Stimulated activated naive CD8-positive, alpha-beta T cell treated with anti-CD3 and anti-CD28 coated beads, Interleukin-15, Interleukin-2, amounts not matched to agents 100 ng/mL and 50 ng/mL, for 24 hours (primary cell): ENCODE data around the gene SCARF2.

Experiments
- H3K27ac Mint-ChIP-seq: one replicate; pipeline ENCODE4 v1.8.0; 2021; ENCODE audit warnings: mild to moderate bottlenecking, mixed read lengths
- H3K27me3 Mint-ChIP-seq: one replicate; pipeline ENCODE4 v1.8.0; 2021; ENCODE audit warnings: mixed read lengths
- H3K36me3 Mint-ChIP-seq: one replicate; pipeline ENCODE4 v1.8.0; 2021; ENCODE audit warnings: low read depth, mixed read lengths
- H3K4me1 Mint-ChIP-seq: one replicate; pipeline ENCODE4 v1.8.0; 2021; ENCODE audit warnings: low read depth, mixed read lengths
- H3K4me3 Mint-ChIP-seq: one replicate; pipeline ENCODE4 v1.8.0; 2021; ENCODE audit warnings: mild to moderate bottlenecking, mixed read lengths
- H3K9me3 Mint-ChIP-seq: one replicate; pipeline ENCODE4 v1.8.0; 2021; ENCODE audit warnings: mixed read lengths

Gene SCARF2

GRCh38 chr22:20469110-20469868 is 31.7 kb upstream of the SCARF2 start:
- H3K27ac Mint-ChIP-seq = peak overlapping the region; percentile 31
- no peaks in the 10 kb centered on the region for H3K27me3 Mint-ChIP-seq
- H3K36me3 Mint-ChIP-seq = peaks cover 19% of the 10 kb centered on the region
- no peaks in the 10 kb centered on the region for H3K9me3 Mint-ChIP-seq
- peaks cover 42% of the 10 kb centered on the region for H3K4me1 Mint-ChIP-seq
- no peak overlapping the region for H3K4me3 Mint-ChIP-seq

GRCh38 chr22:20466659-20467379 is 29.2 kb upstream of the SCARF2 start:
- H3K27me3 Mint-ChIP-seq = no peaks in the 10 kb centered on the region
- H3K27ac Mint-ChIP-seq = no peak overlapping the region
- peaks cover 49% of the 10 kb centered on the region for H3K4me1 Mint-ChIP-seq
- H3K36me3 Mint-ChIP-seq = peaks cover 24% of the 10 kb centered on the region
- no peaks in the 10 kb centered on the region for H3K9me3 Mint-ChIP-seq
- H3K4me3 Mint-ChIP-seq = no peak overlapping the region

GRCh38 chr22:20465759-20466077 is 28.1 kb upstream of the SCARF2 start:
- no peaks in the 10 kb centered on the region for H3K27me3 Mint-ChIP-seq
- H3K27ac Mint-ChIP-seq = no peak overlapping the region
- peaks cover 49% of the 10 kb centered on the region for H3K4me1 Mint-ChIP-seq
- H3K4me3 Mint-ChIP-seq = no peak overlapping the region
- H3K9me3 Mint-ChIP-seq = no peaks in the 10 kb centered on the region
- peaks cover 18% of the 10 kb centered on the region for H3K36me3 Mint-ChIP-seq

- peaks cover 14% of the 10 kb centered on the region for H3K36me3 Mint-ChIP-seq
- no peaks in the 10 kb centered on the region for H3K9me3 Mint-ChIP-seq
- H3K27ac Mint-ChIP-seq = peak overlapping the region; percentile 94
- no peaks in the 10 kb centered on the region for H3K27me3 Mint-ChIP-seq
- peaks cover 49% of the 10 kb centered on the region for H3K4me1 Mint-ChIP-seq
- H3K4me3 Mint-ChIP-seq = no peak overlapping the region
These were observed 27.5 kb upstream of the SCARF2 start for GRCh38 chr22:20464912-20465758.

- Mint-ChIP-seq H3K36me3 (peaks cover 17% of the 10 kb centered on the region), H3K4me1 (peaks cover 46% of the 10 kb centered on the region), H3K9me3 (no peaks in the 10 kb centered on the region), H3K27ac (peak overlapping the region; percentile 94), H3K27me3 (no peaks in the 10 kb centered on the region), H3K4me3 (no peak overlapping the region)
These were observed 26.5 kb upstream of the SCARF2 start for GRCh38 chr22:20464096-20464614.

- peak overlapping the region; percentile 94 for H3K27ac Mint-ChIP-seq
- H3K4me3 Mint-ChIP-seq = peak overlapping the region; percentile 32
- no peaks in the 10 kb centered on the region for H3K9me3 Mint-ChIP-seq
- peaks cover 41% of the 10 kb centered on the region for H3K4me1 Mint-ChIP-seq
- H3K36me3 Mint-ChIP-seq = peaks cover 16% of the 10 kb centered on the region
- H3K27me3 Mint-ChIP-seq = no peaks in the 10 kb centered on the region
These were observed 25.9 kb upstream of the SCARF2 start for GRCh38 chr22:20463324-20464095.

GRCh38 chr22:20459862-20460261 is 22.2 kb upstream of the SCARF2 start:
- H3K27me3 Mint-ChIP-seq = no peaks in the 10 kb centered on the region
- no peaks in the 10 kb centered on the region for H3K9me3 Mint-ChIP-seq
- H3K4me3 Mint-ChIP-seq = no peak overlapping the region
- peaks cover 41% of the 10 kb centered on the region for H3K4me1 Mint-ChIP-seq
- peaks cover 24% of the 10 kb centered on the region for H3K36me3 Mint-ChIP-seq
- no peak overlapping the region for H3K27ac Mint-ChIP-seq

- H3K27me3 Mint-ChIP-seq = no peaks in the 10 kb centered on the region
- peaks cover 34% of the 10 kb centered on the region for H3K4me1 Mint-ChIP-seq
- no peak overlapping the region for H3K4me3 Mint-ChIP-seq
- no peak overlapping the region for H3K27ac Mint-ChIP-seq
- H3K9me3 Mint-ChIP-seq = no peaks in the 10 kb centered on the region
- H3K36me3 Mint-ChIP-seq = peaks cover 19% of the 10 kb centered on the region
These were observed 21.5 kb upstream of the SCARF2 start for GRCh38 chr22:20459152-20459542.

GRCh38 chr22:20458530-20459151 is 21.0 kb upstream of the SCARF2 start:
- peaks cover 29% of the 10 kb centered on the region for H3K4me1 Mint-ChIP-seq
- no peak overlapping the region for H3K4me3 Mint-ChIP-seq
- no peaks in the 10 kb centered on the region for H3K27me3 Mint-ChIP-seq
- peaks cover 16% of the 10 kb centered on the region for H3K36me3 Mint-ChIP-seq
- no peaks in the 10 kb centered on the region for H3K9me3 Mint-ChIP-seq
- H3K27ac Mint-ChIP-seq = peak overlapping the region; percentile 28

GRCh38 chr22:20457506-20458240 is 20.0 kb upstream of the SCARF2 start:
- no peaks in the 10 kb centered on the region for H3K27me3 Mint-ChIP-seq
- peaks cover 19% of the 10 kb centered on the region for H3K36me3 Mint-ChIP-seq
- H3K9me3 Mint-ChIP-seq = no peaks in the 10 kb centered on the region
- peaks cover 19% of the 10 kb centered on the region for H3K4me1 Mint-ChIP-seq
- no peak overlapping the region for H3K27ac Mint-ChIP-seq
- H3K4me3 Mint-ChIP-seq = no peak overlapping the region

GRCh38 chr22:20456722-20457076 is 19.1 kb upstream of the SCARF2 start:
- no peak overlapping the region for H3K4me3 Mint-ChIP-seq
- H3K36me3 Mint-ChIP-seq = peaks cover 19% of the 10 kb centered on the region
- H3K9me3 Mint-ChIP-seq = no peaks in the 10 kb centered on the region
- no peak overlapping the region for H3K27ac Mint-ChIP-seq
- no peaks in the 10 kb centered on the region for H3K27me3 Mint-ChIP-seq
- peaks cover 15% of the 10 kb centered on the region for H3K4me1 Mint-ChIP-seq

- no peaks in the 10 kb centered on the region for H3K9me3 Mint-ChIP-seq
- no peak overlapping the region for H3K4me3 Mint-ChIP-seq
- no peaks in the 10 kb centered on the region for H3K27me3 Mint-ChIP-seq
- peaks cover 15% of the 10 kb centered on the region for H3K4me1 Mint-ChIP-seq
- no peak overlapping the region for H3K27ac Mint-ChIP-seq
- H3K36me3 Mint-ChIP-seq = peaks cover 19% of the 10 kb centered on the region
These were observed 18.6 kb upstream of the SCARF2 start for GRCh38 chr22:20456064-20456721.

- Mint-ChIP-seq H3K4me3 (no peak overlapping the region), H3K4me1 (peaks cover 15% of the 10 kb centered on the region), H3K27ac (no peak overlapping the region), H3K9me3 (no peaks in the 10 kb centered on the region), H3K36me3 (peaks cover 19% of the 10 kb centered on the region), H3K27me3 (no peaks in the 10 kb centered on the region)
These were observed 18.1 kb upstream of the SCARF2 start for GRCh38 chr22:20455709-20456063.
